NOMO-1 treated with dmso at 0.1 percent for 144 hours (cell line): ENCODE results near the gene GUCA1C.

Experiments used
- DNase-seq: peaks from one replicate; lab custom pipeline; 2025; ENCODE audit not compliant: unreplicated experiment; lab: John Stamatoyannopoulos, UW

Gene GUCA1C

GRCh38 chr3:108909799-108910198 lies 43.9 kb downstream of the GUCA1C start:
- no peak for DNase-seq

DNA sequence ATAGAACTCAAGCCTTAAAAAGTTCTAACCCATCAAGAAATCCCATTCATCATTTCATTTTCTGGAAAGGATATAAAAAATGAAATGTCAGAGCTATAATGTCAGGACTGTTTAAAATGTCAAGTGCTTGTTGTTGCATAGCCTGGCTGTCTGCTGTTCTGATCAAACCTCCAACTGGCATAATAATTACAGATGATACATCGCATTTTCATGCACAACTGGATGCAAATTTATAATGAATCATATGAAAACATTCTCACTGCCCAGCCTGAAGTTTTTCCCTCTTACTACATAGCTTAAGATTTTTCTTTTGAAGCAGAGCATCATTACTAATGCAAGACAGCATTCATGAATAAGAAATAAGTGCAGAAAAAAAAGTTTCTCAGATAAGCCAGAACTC lies 46.5 kb downstream of the GUCA1C start:
- DNase-seq = no peak

- no peak for DNase-seq
Observed at GRCh38 chr3:108899530-108899929, 54.1 kb downstream of the GUCA1C start.

DNA sequence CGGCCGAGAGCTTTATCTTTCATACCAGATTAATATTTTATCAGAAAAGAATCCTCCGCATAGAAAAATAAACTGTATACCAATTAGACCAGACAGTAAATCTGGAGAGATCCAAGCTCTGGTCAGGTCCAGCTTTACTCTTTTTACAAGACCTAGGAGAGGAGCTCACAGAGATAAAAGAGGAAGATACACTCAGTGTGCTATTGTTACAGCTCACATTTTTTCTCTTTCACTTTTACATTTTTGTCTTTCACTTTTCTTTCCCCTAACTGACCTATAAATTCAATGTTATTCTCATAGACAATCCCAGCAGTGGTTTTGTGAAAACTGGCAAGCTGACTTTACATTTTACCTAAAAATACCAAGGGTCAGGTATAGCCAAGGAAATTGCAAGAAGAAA lies 55.8 kb downstream of the GUCA1C start:
- DNase-seq = no peak

DNA sequence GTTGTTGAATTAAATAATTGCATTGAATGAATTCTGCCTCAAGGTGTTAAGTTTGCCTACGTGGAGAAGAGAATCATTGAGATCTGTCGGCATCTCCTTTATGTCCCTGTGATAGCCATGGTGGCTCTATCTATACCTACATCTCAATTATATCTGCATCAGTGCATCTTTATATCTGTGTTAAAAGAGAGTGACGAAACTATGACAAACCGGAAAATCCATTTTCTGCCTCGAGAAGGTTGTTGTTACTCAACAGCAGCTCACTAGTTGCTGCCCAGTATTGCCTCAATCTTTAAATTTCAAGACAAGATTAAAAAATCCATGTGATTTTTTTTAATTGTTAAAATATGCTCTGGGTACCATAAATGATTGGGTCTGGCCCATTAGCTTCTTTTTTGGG lies 58.7 kb downstream of the GUCA1C start:
- no peak for DNase-seq

DNA sequence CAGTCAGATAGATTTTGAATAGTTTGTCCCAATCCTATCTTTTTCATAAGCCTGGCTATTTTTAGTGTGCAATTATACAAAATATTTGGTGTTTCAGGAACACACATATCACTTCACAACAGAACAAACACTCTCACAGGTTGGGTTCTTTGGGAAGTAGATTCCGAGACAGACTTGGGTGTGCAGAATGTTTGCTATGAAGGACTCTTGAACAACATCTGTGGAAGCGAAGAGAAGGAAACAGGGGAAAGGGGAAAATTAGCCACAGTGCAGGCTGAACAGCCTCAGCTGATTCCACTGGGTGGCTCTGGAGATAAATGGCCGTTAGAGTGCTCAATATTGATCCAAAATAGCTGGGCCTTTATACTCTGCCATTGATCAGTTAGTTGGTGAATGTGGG lies 61.8 kb downstream of the GUCA1C start:
- DNase-seq = no peak

DNA sequence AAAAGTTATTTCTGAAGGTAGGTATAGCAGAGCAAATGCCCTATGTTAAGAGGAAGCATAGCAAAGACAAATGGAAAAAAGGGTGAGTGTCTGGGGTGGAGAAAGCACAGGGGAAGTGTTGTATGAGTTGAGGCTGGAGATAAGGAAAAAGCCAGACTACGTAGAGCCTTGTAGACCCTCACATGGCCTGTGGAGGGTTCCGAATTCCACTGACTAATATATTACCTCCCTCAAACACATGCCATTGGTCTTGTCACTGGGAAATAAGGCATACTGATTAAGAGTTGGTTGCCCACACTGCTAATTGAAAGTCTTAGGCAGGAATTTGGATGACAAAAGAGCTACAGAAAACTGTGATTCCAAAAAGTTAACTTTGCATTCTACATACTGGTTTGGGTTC lies 65.9 kb downstream of the GUCA1C start:
- DNase-seq = no peak

DNA sequence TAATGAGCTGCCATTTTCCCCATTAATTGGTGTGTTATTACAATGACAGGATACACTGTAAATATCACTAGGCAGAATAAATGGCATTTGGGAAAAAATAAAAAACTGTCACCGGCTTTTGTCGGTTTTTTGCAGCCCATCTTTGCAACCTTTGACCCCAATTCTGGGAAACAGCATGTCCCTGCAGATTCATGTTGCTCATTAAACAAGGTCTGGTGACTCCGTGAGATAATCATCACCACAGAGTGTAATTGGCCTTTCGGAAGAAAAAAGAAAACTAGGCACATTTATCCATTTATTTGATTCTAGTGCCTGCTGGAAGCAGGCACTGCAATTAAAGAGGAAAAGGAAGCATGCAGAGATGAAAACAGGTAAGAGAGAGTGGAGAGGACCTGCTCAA lies 66.6 kb downstream of the GUCA1C start:
- no peak for DNase-seq

DNA sequence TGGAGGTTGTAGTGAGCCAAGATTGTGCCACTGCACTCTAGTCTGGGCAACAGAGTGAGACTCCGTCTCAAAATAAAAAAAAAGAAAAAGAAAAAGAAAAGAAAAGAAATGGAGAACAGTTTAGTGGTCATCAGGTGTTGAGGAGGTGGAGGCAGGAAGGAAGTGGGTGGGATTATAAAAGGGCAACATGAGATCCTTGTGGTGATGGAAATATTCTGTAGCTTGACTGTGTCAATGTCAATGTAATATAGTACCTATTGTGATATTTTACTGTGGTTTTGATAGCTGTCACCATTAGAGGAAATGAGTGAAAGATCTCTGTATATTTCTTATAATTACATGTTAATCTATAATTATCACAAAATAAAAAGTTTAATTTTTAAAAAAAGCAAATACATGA lies 70.3 kb downstream of the GUCA1C start:
- DNase-seq = no peak

GRCh38 chr3:108882762-108883161 lies 70.9 kb downstream of the GUCA1C start:
- DNase-seq = no peak

- DNase-seq = no peak
Observed at GRCh38 chr3:108879915-108880314, 73.8 kb downstream of the GUCA1C start.

DNA sequence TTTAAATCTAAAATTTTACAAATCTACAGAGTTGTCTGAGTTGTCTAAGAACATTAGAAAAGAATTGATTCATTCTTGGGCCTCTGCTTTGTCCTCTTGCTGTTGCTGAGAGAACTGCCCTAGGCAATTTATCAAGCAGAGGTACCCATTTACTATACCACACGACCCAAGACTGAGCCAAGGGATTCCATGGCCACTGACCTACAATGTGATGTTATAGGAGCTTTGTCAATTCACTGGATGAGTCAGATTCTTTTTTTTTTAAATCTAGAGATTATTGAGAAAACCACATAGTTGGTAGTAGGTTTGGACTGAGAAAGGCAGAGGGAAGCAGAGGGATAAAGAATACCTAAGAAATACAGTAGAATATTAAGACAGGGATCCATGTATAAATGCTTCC lies 75.8 kb downstream of the GUCA1C start:
- no peak for DNase-seq

GRCh38 chr3:108863799-108864135 lies 89.9 kb downstream of the GUCA1C start:
- no peak for DNase-seq

- DNase-seq = no peak
Observed at GRCh38 chr3:108862865-108863798, 90.5 kb downstream of the GUCA1C start.

DNA sequence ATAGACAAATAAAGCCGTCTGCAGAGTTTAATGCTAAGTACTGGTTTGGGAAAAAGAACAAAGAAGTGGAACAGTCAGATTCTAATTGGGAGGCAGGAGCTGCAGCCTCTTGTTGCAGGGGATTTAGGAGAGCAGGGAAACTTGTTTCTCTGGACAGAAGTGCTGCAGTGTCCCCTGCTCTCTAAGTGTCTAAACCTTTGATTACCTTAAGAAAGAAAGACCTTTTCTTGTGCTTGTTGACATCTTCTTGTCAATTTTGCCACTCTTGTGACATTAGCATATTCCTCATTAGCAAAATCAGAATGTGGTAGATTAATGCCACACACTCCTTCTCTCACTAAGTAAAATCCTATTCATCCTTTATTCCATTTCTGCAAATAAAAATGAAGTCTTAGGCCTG lies 92.3 kb downstream of the GUCA1C start:
- DNase-seq = no peak
